HG03135 (cell line): ENCODE measurements around the gene ADCY3.

Source experiments
- ATAC-seq: cut with Tn5 transposase; IDR thresholded peaks from one replicate; pipeline ENCODE4 v1.9.1; 2021; ENCODE audit warnings: mild to moderate bottlenecking, moderate library complexity; ENCODE audit not compliant: unreplicated experiment

The ADCY3 gene

DNA sequence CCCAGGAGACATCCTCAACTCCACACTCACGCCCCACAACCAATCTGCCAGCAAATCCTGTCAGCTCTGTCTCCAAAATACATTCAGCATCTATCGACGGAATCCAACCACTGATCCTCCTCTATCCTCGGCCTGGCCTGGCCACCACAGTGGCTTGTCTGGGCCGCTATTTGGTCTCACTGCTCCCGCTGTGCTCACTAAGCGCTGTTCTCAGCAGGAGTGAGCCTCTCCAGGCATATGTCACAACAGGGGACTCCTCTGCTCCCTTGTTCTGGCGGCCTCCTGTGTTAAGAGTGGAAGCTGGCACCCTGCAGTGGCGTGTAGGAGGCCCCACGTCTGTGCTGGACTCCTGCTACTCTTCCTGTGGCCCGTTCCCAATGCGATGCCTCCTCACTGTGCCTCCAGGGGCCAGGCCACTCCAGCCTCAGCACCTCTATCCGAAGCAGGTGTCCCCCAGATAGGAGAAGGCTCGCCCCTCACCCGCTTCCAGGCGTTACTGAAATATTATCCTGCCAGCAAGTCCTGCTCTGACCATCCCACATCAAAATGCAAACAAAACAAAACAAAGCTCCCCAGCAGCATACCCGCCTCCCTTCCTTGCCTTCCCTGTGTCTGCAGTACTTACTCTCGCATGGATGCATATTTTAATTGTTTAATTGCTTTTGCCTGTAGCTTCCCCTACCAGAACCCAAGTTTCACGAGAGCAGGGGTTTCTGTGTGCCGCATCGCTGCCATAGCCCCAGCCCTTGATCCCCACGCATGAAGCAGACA, 86.9 kb downstream of the ADCY3 start:
- ATAC-seq: no peak

DNA sequence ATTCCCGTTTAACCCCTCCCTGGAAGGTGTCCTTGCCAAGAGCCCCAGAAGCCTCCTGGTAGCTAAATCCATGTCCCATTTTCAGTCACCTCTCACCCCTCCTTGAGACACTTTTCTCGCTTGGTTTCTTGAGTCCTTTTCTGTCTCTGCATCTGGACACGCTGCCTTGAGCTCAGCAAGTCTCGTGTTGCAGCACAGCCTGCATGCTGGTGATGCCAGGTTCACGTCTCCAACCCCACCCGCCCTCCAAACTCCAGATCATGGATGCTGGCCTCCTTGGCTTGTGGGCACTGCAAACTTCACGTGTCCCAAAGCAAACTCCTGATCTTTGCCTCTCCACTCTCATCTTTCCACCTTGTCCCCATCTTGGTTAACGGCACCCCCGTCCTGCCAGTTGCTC, 87.5 kb downstream of the ADCY3 start:
- ATAC-seq: no peak

DNA sequence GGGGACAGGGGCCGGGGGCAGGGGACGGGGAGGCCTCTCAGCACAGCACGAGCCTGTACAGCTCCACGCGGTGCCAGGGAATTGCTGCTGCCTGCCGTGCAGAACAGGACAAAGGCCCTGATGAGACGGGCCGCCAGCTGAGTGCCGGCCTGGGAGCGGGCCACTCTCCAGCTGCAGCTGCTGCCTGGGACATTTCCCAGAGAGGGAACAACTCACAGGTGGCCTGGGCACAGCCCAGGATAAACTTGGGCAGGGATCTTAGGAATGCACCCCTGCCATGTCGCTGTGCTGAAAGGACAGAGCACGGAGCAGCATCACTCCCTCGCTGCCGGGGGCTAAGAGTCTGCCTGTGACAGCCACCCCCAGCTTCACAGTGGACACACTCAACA, 88.0 kb downstream of the ADCY3 start:
- ATAC-seq: no peak

DNA sequence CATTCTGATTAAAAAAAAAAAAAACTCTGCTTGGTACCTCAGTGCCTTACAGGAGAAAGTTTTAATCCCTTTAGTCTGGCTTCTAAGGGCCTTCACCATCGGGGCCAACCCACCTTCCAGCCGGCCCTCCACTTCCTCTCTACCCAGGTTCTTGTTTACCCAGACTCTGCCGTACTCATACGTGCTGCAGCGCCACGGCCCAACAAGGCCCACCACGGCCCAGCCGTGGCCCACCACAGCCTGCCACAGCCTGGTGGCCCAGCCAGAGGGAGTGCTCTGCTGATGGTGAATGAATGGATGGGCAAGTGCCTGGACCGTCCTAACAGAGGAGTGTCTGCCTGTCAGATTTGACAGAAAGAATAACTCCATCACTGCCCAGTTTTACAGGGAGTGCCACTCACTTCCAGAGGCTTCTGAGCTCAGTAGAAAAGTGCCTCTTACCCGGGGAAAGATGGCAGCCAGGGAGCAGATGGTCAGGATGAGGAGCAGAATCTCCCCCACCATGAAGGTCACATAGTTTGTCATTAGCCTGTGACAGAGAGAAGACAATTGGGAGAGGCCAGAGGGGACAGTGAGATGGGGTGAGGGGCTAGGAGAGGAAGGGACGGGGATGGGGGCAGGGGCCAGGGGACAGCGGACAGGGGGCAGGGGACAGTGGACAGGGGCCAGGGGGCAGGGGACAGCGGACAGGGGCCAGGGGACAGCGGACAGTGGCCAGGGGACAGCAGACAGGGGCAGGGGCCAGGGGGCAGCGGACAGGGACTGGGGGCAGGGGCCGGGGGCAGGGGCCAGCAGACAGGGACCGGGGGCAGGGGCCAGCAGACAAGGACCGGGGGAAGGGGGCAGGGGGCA, 88.6 kb downstream of the ADCY3 start:
- no peak for ATAC-seq

DNA sequence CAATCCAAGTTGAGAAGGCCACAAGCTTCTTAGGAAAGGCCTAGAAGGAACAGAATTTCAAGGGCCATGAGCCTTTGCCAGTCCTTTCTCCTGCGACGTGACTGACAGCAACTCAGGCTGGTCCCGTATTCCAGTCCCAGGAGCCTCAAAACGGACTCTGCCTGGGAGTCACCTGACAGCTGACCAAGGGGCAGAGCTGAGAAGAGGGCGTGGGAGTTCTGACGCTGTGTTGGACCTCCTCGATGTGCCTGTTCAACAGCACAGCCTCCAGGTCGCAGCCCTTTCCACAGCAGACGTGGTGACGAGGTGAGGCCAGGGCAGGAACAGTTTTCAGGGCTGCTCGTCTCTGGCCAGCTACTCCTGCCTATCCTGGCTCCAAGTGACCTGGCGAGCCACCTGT, 89.3 kb downstream of the ADCY3 start:
- no peak for ATAC-seq

DNA sequence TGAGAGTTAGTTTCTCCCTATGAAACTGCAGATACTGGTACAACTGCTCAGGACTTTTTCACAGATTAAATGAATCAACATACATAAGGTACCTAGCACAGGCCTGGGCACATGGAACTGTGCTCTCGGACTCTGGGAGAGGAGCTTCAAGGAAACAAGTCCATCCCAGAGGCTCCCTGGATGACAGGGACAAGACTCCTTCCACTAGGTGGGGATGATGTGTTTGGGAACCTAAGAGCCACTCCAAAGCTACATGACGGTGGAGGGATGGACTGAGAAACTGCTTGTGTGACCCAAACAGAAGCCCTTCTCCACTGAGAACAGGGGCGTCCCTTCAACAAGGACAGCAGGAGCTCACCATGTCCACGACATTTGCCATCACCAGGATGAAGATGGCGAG, 89.7 kb downstream of the ADCY3 start:
- ATAC-seq: no peak

DNA sequence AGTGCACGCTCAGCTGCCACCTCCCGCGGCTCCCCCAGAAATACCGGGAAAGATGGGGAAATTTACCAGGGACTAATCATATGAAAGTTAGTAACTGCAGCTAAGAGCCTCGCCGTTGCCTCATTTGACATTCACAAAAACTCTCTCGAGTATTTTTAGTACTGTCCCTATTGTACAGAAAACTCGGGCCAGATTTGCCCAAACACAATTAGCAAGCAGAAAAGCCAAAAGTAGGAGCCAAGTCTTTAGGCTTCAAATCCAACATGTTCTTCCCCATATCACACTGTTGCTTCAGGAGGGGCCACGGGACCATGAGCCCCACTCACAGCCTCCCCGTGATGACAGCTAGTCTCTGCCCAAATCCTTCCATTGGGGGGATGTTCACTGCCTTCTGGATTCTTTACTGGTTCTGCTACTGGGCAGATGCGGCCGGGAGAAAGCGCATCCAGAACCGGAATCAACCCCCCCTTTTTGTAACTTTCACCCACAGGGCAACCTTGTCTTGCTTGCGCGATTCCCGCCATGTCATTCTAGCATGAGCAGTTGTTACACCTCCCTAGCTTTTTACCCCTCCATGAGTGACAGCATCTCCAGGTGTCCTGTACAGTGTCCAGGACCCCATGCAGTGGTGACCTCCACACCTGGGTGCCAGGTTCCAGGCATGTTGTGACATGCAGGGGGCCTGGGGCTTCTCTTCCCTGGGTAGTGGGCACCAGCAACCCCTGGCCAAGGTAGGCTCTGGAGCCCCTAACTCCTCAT, 91.6 kb downstream of the ADCY3 start:
- no peak for ATAC-seq

DNA sequence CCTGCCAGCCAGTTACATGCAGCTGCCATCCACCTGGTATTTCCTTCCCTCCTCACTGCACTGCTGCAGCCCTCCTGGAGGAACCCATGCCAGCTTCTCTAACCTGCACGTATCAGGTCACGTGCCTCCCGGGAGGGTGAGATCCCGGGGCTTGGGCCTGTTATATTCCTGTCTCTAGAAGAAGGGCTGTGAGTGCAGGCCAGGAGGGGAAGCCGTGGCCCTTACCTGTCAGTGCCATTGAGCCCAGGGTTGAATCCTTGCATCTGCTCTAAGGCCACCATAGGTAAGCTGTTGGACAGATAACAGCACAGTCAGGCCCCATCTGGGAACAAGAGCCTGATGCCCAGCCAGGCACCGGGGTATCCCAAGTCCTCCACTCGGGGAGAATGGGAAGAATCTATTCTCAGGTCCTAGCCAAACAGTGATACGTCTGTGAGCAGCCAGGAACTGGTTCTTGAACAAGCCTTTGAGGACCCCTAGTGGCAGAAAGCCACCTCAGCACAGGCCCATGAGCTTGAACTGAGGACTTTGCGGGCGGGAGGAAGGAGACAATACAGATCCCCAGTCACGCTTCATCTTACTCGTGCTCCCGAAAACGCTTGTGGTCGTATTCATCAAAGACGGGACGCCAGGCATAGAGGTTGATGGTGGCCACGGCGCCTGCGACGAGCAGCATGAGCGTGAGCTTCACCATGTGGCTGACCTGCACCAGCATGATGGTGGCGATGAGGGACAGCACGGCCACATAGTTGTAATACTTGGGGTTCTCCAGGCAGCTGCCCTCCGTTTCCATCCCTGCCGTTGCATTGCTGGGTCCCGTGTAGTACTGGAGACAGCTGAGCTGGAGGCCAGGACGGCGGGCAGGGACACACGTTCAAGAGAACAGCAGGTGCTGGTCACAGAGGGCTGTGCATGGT, 92.5 kb downstream of the ADCY3 start:
- ATAC-seq: peak; percentile 71

DNA sequence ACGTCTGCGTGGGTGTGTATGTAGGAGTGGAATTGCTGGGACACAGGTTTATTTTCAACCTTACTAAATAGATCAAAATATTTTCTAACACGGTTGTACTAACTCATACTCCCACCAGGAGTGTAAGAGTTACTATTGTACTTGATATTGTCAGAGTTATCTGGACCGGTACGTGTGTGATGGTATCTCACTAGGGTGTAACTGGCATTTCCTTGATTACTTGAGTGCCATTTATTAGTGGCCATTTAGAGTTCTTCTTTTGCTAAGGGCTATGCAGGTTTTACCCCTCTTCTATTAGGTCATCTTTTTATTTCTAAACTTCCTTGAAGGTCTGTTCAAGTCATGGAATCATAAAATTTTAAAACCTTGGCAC, 93.3 kb downstream of the ADCY3 start:
- ATAC-seq: no peak

DNA sequence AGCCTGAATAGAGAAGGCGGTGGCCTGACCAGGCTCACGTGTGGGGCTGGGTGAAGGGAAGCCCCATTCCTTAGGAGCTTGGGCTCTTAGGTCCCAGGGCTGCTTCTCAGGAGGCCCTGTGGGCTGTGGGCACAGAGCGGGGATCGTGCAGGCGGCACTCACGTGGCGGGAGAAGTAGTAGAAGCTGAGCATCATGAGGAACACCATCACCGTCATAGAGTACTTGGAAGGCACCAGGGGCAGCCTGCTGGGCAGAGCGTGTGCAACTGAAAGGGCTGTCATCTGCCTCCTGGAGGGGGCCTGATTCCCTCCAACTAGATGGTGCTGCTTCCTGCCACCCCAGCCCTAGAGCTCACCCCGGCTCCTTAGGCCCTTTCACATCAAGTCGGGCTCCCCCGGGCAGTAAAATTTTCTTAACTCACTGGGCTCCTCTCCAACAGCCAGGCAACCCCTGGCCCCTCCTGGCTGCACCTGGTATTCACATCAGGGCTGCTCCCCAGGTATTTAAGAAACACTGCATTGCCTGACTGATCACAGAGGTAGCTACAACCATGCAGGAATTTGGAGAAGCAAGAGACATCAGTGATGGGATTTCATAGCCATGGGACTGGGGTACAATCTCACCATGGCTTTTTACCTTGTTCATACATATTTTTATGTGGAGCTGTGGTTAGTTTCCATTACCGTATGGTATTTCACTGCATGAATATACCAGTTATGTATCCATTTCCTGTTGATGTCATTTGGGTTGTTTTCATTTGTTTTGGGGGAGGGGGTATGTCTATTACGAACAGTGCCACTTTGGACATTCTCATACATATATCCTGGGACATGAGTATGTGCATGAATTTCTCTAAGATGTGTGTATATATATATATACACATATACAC, 93.9 kb downstream of the ADCY3 start:
- ATAC-seq: no peak

DNA sequence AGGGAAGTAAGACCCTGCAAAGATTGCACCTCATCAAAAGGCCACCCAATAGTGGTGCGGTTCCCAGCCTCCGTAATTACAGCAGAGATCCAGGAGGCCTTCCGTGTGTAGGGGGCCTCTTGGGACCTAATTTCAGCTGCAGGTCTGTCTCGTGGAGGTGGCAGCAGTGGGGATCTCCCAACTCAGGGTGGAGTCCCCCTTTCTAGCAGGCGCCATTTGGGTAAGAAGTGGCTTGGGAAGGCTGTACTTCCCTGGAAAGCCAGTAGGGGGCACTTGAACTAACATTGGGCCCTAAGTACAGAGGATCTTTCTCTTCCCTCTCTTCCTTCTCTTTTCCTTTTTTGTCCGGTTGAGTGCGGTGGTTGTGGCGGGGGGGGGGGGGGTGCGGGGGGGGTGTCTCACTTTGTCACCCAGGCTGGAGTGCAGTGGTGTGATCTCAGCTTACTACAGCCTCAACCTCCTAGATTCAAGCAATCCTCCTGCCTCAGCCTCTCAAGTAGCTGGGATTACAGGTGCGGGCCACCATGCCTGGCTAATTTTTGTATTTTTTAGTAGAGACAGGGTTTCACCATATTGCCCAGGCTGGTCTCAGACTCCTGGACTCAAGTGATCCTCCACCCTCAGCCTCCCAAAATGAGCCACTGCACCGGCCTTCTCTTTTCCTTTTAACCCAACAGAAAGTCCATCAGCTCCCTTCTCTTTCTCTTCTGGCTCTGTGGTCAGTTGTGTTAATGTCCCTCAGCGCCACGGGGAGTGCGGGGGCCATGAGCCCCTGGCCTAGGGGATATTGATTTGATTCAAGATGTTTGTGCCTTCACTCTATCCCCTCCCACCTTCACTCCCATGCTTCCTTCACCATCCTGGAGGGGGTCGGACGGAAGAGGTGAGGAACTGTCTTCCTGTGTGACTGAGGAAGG, 94.8 kb downstream of the ADCY3 start:
- ATAC-seq: no peak

DNA sequence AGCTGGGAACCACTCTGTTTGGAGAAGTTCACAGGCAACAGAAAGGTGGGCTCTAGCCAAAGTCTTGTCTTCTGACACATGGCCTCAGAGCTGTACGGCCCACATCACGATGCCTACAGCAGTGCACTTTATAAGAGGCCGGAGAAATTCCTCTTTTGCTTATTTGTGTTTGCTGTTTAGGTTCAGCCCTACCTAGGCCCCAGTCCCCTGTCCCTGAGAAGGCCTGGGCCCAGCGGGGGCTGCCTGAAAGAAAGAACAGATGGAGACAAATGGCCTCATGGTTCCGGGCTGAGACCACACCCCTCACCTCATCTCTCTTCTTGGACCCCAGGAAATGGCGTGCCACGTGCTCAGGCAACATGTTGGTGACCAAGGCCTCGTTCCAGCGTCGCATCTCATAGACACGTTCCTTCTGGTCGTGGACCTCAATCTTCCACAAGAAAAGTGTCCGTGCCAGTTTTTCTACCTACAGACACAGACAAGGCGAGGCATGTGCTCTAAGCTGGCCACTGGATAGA, 95.9 kb downstream of the ADCY3 start:
- ATAC-seq: no peak

DNA sequence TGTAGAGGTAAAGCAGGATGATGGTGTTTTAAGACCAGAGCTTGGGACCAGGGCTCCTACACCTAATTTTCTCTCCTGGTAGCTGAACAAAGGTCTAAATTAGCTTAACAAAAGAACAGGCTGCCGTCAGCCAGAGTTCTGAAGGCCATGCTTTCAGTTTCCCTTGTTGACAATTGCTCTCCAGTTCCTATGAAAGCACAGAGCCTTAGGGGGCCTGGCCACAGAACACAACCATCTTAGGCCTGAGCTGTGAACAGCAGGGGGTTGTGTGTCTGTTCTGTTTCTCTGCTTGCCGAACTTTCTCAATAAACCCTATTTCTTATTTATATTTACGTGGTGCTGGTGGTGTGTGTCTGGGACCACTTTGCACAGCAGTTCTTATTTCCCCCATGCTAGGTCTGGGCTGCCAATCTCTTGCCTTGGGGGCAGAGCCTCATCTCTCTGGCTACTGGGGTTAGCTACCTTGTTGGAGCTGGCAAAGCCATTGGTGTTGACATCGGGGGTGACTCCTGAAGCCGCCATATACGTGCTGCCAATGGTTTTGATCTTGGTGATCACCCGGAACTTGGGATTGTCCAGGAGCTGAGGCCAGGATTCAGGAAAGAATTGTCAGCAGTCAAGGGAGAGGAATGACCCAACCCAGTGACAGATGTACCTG, 97.9 kb downstream of the ADCY3 start:
- no peak for ATAC-seq

DNA sequence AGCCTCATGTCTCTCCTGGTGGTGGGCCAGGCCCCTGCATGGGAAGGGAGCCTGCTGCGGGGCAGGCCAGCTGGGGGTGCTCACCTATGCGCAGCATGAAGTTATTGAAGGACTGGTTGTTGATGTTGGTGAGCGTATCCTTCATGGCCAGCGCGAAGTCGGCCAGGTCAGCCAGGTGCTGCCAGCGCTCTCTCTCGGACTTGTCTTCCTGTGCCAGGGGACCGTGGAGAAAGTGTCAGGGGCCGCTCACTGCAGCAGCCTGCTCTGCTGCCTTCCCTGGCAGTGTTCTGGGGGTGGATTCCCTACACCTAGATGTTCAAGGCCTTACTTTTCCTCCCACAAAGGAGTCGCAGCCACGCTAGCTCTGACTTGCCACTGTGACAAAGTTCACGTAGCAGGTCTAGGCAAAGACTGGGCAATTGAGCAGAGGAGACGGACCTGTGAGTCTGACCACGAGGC, 98.6 kb downstream of the ADCY3 start:
- no peak for ATAC-seq

DNA sequence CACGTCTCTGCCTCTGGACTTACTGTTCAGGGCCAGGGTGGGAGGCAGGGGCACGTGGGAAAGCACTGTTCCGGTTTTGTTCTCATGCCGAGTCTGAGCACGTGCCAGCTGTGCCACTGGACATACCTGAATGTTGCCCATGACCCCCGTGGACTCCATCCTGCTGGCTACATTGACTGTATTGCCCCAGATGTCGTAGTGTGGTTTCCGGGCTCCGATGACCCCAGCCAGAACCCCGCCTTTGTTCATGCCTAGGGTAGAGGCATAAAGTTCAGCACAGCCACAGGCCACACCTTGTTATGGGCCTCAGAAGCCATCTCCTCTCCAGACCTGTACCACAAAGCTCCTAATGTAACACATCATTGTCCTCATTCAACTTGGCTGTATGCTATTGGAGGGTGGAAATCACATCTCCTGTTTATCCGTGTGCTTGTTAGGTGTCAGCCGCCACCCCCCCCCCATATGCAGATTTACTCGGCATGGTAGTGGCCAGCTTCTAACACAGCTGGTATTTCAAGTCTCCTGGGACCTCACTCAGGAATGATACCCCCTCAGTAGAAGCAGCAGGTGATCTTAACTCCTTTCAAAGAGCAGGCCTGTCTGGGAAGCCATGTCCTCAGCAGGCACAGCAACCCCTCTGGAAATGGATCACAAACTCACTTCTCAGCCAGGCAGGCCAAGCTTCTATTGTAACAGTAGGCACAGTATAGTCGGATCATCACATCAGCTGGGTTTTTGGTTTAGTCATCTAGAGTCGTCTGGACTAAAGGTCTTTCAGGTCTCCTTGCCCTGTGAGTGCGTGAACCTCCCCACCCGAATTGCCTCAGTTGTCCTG, 99.2 kb downstream of the ADCY3 start:
- ATAC-seq: no peak

DNA sequence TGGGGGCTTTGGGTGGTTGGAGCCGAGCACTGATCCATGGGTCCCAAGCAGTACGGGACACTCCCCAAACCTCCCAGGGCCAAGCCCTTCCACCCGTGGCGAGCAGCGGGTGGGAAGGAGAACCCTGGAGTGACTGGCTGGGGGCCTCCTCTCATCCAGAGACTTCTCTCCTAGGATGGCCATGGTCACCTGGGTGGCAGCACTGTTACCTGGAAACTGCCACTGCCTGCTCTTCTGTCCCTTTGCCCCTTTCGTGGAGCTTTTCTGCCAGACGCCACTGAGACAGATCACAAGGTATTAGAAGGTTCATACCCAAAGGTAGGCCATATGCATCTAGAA, 99.9 kb downstream of the ADCY3 start:
- ATAC-seq: no peak
